Cardiac fibroblast (primary cell): Measurements from ENCODE around the gene HDAC9.

Experiments used
- DNase-seq, 2 donors: peaks; one replicate each; pipeline versions ENCODE4 v3.0.0 to v3.0.0-alpha.2; 2010; ENCODE audit warnings: low read depth in 2 of 2
- H3K4me3 ChIP-seq, 2 donors: replicated peaks in 1 of 2; 1 replicate in 1 of 2; 2 replicates in 1 of 2; pipeline ENCODE4 v1.5.1; 2011; ENCODE audit warnings: low read depth in 2 of 2, low read length in 2 of 2, mild to moderate bottlenecking in 2 of 2, moderate library complexity in 1 of 2
- TF ChIP-seq, protein P1 (sequence below): IDR thresholded peaks from one replicate; pipeline ENCODE4 v1.5.1; 2011; ENCODE audit warnings: low read depth, mild to moderate bottlenecking, low read length, inconsistent platforms

HDAC9 gene

GRCh38 chr7:18459484-18460245 is 35.9 kb upstream of the HDAC9 start:
- H3K4me3 ChIP-seq: no peak overlapping the region
- no peak for DNase-seq
- TF ChIP-seq, protein P1, sequence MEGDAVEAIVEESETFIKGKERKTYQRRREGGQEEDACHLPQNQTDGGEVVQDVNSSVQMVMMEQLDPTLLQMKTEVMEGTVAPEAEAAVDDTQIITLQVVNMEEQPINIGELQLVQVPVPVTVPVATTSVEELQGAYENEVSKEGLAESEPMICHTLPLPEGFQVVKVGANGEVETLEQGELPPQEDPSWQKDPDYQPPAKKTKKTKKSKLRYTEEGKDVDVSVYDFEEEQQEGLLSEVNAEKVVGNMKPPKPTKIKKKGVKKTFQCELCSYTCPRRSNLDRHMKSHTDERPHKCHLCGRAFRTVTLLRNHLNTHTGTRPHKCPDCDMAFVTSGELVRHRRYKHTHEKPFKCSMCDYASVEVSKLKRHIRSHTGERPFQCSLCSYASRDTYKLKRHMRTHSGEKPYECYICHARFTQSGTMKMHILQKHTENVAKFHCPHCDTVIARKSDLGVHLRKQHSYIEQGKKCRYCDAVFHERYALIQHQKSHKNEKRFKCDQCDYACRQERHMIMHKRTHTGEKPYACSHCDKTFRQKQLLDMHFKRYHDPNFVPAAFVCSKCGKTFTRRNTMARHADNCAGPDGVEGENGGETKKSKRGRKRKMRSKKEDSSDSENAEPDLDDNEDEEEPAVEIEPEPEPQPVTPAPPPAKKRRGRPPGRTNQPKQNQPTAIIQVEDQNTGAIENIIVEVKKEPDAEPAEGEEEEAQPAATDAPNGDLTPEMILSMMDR: no peak

DNA sequence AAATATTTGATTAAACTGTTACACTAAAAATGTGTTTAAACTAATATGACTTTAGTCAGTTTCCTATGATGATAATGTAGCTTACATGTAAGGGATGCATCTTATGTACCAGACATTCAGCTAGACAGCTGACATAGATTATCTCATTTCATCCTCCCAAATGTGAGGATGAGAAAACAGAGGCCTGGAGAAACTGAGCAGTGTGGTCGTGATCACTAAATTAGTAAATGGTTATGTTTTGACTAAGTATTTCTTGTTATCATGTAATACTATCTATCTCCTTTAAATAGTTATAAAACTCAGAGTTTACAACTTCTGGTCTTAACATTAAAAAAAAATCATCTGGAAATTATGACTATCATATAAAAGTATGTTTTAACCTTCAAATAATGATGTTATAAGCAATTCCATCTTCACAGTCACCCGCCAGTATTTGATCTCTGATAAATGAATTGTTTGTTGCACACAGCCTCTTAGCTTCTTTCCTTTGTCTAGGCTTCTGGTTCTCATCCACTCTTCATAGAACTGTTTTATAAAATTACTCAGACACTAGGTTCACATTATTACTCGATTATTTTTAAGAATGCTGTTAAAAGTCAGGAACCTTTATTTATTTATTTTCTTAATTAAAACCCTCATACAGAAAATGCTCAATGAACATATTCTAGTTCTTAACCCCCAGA is 33.6 kb upstream of the HDAC9 start:
- TF ChIP-seq, protein P1: no peak
- H3K4me3 ChIP-seq: no peak overlapping the region
- DNase-seq: no peak

- no peak for DNase-seq
- TF ChIP-seq, protein P1: no peak
- no peak overlapping the region for H3K4me3 ChIP-seq
Observed at GRCh38 chr7:18464830-18465229, 30.7 kb upstream of the HDAC9 start.

DNA sequence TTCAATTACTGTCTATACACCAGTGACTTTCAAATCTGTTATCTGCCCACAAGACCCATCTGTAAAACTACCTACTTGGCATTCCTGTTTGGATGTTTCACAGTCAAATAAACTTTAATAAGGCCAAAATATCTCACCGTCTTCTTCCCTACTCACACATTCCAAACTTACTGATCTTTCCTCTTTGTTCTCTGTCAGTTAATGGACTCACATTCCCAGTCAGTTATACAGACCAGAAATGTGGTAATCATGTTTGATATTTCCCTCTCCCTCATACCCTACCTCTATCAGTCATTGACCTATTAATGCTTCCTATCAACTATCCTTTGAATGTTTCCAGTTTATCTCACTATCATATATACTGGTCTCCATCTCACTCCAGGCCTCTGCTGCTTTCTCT is 28.5 kb upstream of the HDAC9 start:
- H3K4me3 ChIP-seq: no peak overlapping the region
- DNase-seq: no peak
- TF ChIP-seq, protein P1: no peak

- TF ChIP-seq, protein P1: no peak
- H3K4me3 ChIP-seq: no peak overlapping the region
- DNase-seq: no peak
Observed at GRCh38 chr7:18468795-18469194, 26.8 kb upstream of the HDAC9 start.

DNA sequence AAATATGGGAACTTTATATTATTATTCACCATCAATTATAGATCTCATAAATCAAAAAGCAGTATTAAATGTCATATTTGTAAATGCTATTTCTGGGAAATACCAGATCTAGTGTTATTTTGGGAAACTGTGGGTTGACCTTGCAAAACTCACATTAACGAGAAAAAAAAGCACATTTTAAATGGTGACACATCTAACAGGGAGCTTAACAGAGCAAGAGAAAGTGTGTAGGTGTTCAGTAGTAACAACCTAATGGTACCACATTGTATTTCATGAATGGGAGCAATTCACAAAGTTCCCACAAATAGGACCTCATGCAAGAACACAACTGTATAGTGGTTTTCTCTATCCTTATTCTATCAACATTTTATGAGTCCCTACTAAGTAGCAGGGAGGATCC is 26.2 kb upstream of the HDAC9 start:
- no peak overlapping the region for H3K4me3 ChIP-seq
- no peak for DNase-seq
- TF ChIP-seq, protein P1: no peak
